BJ (cell line): ENCODE data around the gene JCHAIN. TPM values are rescaled to one million over a fixed set of nuclear protein-coding genes. Genes with fewer than 3 reads are reported as not detected.

Experiments used
- CTCF ChIA-PET: fragments of 350-600 bp; formaldehyde crosslinking; extraction: SDS; loops from one replicate; lab custom pipeline; 2021; ENCODE audit warnings: antibody characterized with exemption, inconsistent platforms; lab: Yijun Ruan, JAX
- POLR2A ChIA-PET: fragments of 300-600 bp; sonication (Branson Sonifier 250); formaldehyde crosslinking; extraction: SDS; loops from one replicate; lab custom pipeline; 2021; ENCODE audit warnings: antibody characterized with exemption; lab: Charles Lee
- DNase-seq: peaks from one replicate; pipeline ENCODE4 v3.0.0-alpha.2; 2011; ENCODE audit warnings: low read depth
- H3K27me3 ChIP-seq: 2 replicates; pipeline ENCODE4 v1.6.0; 2011; ENCODE audit warnings: low read length; ENCODE audit not compliant: control insufficient read depth, insufficient read depth
- H3K36me3 ChIP-seq: 2 replicates; pipeline ENCODE4 v1.5.1; 2011; ENCODE audit warnings: low read length; ENCODE audit not compliant: control insufficient read depth, insufficient read depth
- H3K4me3 ChIP-seq: 2 replicates; pipeline ENCODE4 v1.5.1; 2011; ENCODE audit warnings: low read depth, mild to moderate bottlenecking, control low read depth, low read length
- CTCF ChIP-seq: IDR thresholded peaks from 2 replicates; pipeline ENCODE4 v1.5.1; 2011; ENCODE audit warnings: low read depth, mild to moderate bottlenecking, control low read depth, inconsistent platforms, low read length, moderate library complexity; ENCODE audit not compliant: insufficient read depth
- polyA plus RNA-seq: library from polyadenylated mRNA; depleted of rRNA; stranded (reverse); fragments of >200 nt; gene quantifications from 2 replicates; pipeline ENCODE4 v1.2.3, GENCODE V29; 2011

The JCHAIN gene
- polyA plus RNA-seq, 1 experiment = 8.5 TPM

- no peak overlapping the region for H3K4me3 ChIP-seq
- TF ChIP-seq CTCF = no peak
- ChIA-PET CTCF (no interaction called here), POLR2A (no interaction called here)
- no peaks in the 10 kb centered on the region for H3K36me3 ChIP-seq
- peaks cover 1% of the 10 kb centered on the region; the same call in 1 of the 2 replicates for H3K27me3 ChIP-seq
- no peak for DNase-seq
Measured at GRCh38 chr4:70619778-70620177, 46.5 kb downstream of the JCHAIN start.

GRCh38 chr4:70619288-70619687, 47.0 kb downstream of the JCHAIN start:
- no peak for DNase-seq
- H3K36me3 ChIP-seq = no peaks in the 10 kb centered on the region
- CTCF ChIA-PET = no interaction called here
- H3K4me3 ChIP-seq = no peak overlapping the region
- POLR2A ChIA-PET = no interaction called here
- peaks cover 1% of the 10 kb centered on the region for H3K27me3 ChIP-seq
- TF ChIP-seq CTCF = no peak

- Histone ChIP-seq H3K4me3 (no peak overlapping the region), H3K36me3 (no peaks in the 10 kb centered on the region), H3K27me3 (peaks cover 4% of the 10 kb centered on the region)
- CTCF ChIA-PET = interaction anchor here (0.9 to 4.2 kb wide), 2 partner anchors 12 to 1644 kb away, joined by 3 to 22 read pairs; no protein-coding TSS in a partner anchor
- no peak for DNase-seq
- POLR2A ChIA-PET = no interaction called here
- no peak for TF ChIP-seq CTCF
Measured at GRCh38 chr4:70614184-70614555, 52.1 kb downstream of the JCHAIN start.

GRCh38 chr4:70613306-70614183, 52.8 kb downstream of the JCHAIN start:
- no peak for TF ChIP-seq CTCF
- no peak for DNase-seq
- ChIA-PET CTCF (interaction anchor here (0.9 to 4.2 kb wide), 2 partner anchors 11 to 1645 kb away, joined by 3 to 22 read pairs; no protein-coding TSS in a partner anchor), POLR2A (no interaction called here)
- Histone ChIP-seq H3K4me3 (no peak overlapping the region), H3K36me3 (no peaks in the 10 kb centered on the region), H3K27me3 (peaks cover 4% of the 10 kb centered on the region)

GRCh38 chr4:70608324-70608723, 58.0 kb downstream of the JCHAIN start:
- TF ChIP-seq CTCF = no peak
- CTCF ChIA-PET = no interaction called here

More at GRCh38 chr4:70608324-70608723, 58.0 kb downstream of the JCHAIN start:
- POLR2A ChIA-PET = no interaction called here
- no peak for DNase-seq
- no peak overlapping the region for H3K4me3 ChIP-seq
- peaks cover 3% of the 10 kb centered on the region; the same call in 1 of the 2 replicates for H3K27me3 ChIP-seq
- H3K36me3 ChIP-seq = no peaks in the 10 kb centered on the region
